22Rv1 (cell line): ENCODE measurements around the gene AMPH.

Experiments used
- H3K27ac ChIP-seq: fragments of 450-650 bp; 2 replicates; pipeline ENCODE4 v1.5.1; 2017
- CTCF ChIP-seq: fragments of 450-650 bp; IDR thresholded peaks from 2 replicates; pipeline ENCODE4 v1.5.1; 2017; ENCODE audit warnings: mild to moderate bottlenecking
- ZFX ChIP-seq: fragments of 450-650 bp; IDR thresholded peaks from 2 replicates; pipeline ENCODE4 v1.6.1; 2017; ENCODE audit warnings: antibody characterized with exemption, borderline replicate concordance

Gene AMPH

GRCh38 chr7:38502289-38502688, 128.9 kb downstream of the AMPH start:
- TF ChIP-seq ZFX, result no peak
- H3K27ac ChIP-seq, result no peak overlapping the region

- H3K27ac ChIP-seq, result no peak overlapping the region
- TF ChIP-seq ZFX, result no peak
- TF ChIP-seq CTCF, result no peak
These were observed 139.2 kb downstream of the AMPH start for GRCh38 chr7:38492010-38492409.

GRCh38 chr7:38482521-38482920, 148.7 kb downstream of the AMPH start:
- TF ChIP-seq ZFX (no peak), CTCF (no peak)
- no peak overlapping the region for H3K27ac ChIP-seq

GRCh38 chr7:38481401-38481800, 149.8 kb downstream of the AMPH start:
- TF ChIP-seq CTCF (no peak), ZFX (no peak)
- no peak overlapping the region for H3K27ac ChIP-seq

GRCh38 chr7:38478404-38478803, 152.8 kb downstream of the AMPH start:
- H3K27ac ChIP-seq, result no peak overlapping the region
- no peak for TF ChIP-seq CTCF
- no peak for TF ChIP-seq ZFX

- H3K27ac ChIP-seq, result no peak overlapping the region
- TF ChIP-seq ZFX (no peak), CTCF (no peak)
These were observed 153.8 kb downstream of the AMPH start for GRCh38 chr7:38477333-38477732.

GRCh38 chr7:38476764-38477163, 154.4 kb downstream of the AMPH start:
- TF ChIP-seq ZFX, result no peak
- TF ChIP-seq CTCF, result no peak
- no peak overlapping the region for H3K27ac ChIP-seq

- TF ChIP-seq ZFX, result no peak
- TF ChIP-seq CTCF, result no peak
- no peak overlapping the region for H3K27ac ChIP-seq
These were observed 165.2 kb downstream of the AMPH start for GRCh38 chr7:38465956-38466355.
